HepG2 (cell line): ENCODE results near the gene LAPTM4A. TPM values are rescaled to one million over a fixed set of nuclear protein-coding genes. Genes with fewer than 3 reads are reported as not detected.

Source experiments
- BHLHE40 ChIP-seq: IDR thresholded peaks from 2 replicates; pipeline ENCODE4 v1.6.1; 2011; ENCODE audit warnings: low read length, improper control_type of control experiment
- FOXC1 ChIP-seq: sonication (generic); formaldehyde crosslinking; IDR thresholded peaks from 2 replicates; pipeline ENCODE4 v1.8.0; 2022; ENCODE audit warnings: mild to moderate bottlenecking, missing genetic modification reagents, borderline replicate concordance
- FOXO1 ChIP-seq: sonication (generic); formaldehyde crosslinking; IDR thresholded peaks from 2 replicates; pipeline ENCODE4 v1.4.0; 2020; ENCODE audit warnings: missing genetic modification reagents
- FOXP1 ChIP-seq, 2 experiments: fragments of 450-650 bp in 1 of 2; IDR thresholded peaks; 2 replicates each; pipeline ENCODE4 v1.6.1; 2017 to 2018; ENCODE audit warnings: antibody characterized with exemption in 1 of 2
- GFI1 ChIP-seq: sonication (generic); formaldehyde crosslinking; IDR thresholded peaks from 2 replicates; pipeline ENCODE4 v1.5.0; 2020; ENCODE audit warnings: missing genetic modification reagents, mild to moderate bottlenecking, borderline replicate concordance
- NCOR1 ChIP-seq: fragments of 200-600 bp; sonication (generic); IDR thresholded peaks from 2 replicates; pipeline ENCODE4 v1.7.0; 2017; ENCODE audit warnings: antibody characterized with exemption, low read length, borderline replicate concordance
- PAWR ChIP-seq: sonication (generic); formaldehyde crosslinking; IDR thresholded peaks from 2 replicates; pipeline ENCODE4 v1.4.0; 2020; ENCODE audit warnings: missing genetic modification reagents, mild to moderate bottlenecking, borderline replicate concordance
- RARA ChIP-seq: IDR thresholded peaks from 2 replicates; pipeline ENCODE4 v1.6.1; 2016; ENCODE audit warnings: missing genetic modification reagents, missing compliant biosample characterization
- SETDB1 ChIP-seq: sonication (generic); formaldehyde crosslinking; IDR thresholded peaks from 2 replicates; pipeline ENCODE4 v1.5.1; 2020; ENCODE audit warnings: missing genetic modification reagents, mild to moderate bottlenecking, borderline replicate concordance
- SOX5 ChIP-seq: IDR thresholded peaks from 2 replicates; pipeline ENCODE4 v1.6.1; 2016; ENCODE audit warnings: borderline replicate concordance
- ZC3H13 ChIP-seq: sonication (generic); formaldehyde crosslinking; IDR thresholded peaks from 2 replicates; pipeline ENCODE4 v1.8.1; 2023; ENCODE audit warnings: mild to moderate bottlenecking, missing genetic modification reagents, moderate library complexity
- ZNF124 ChIP-seq: sonication (generic); formaldehyde crosslinking; IDR thresholded peaks from 2 replicates; pipeline ENCODE4 v1.4.0; 2020; ENCODE audit warnings: missing genetic modification reagents
- ZNF552 ChIP-seq: sonication (generic); formaldehyde crosslinking; IDR thresholded peaks from 2 replicates; pipeline ENCODE4 v1.9.0; 2022; ENCODE audit warnings: missing genetic modification reagents, mild to moderate bottlenecking, borderline replicate concordance
- ZNF749 ChIP-seq: sonication (generic); formaldehyde crosslinking; IDR thresholded peaks from 2 replicates; pipeline ENCODE4 v1.8.0; 2022; ENCODE audit warnings: mild to moderate bottlenecking, missing genetic modification reagents, moderate library complexity, borderline replicate concordance
- ZNF75D ChIP-seq: sonication (generic); formaldehyde crosslinking; IDR thresholded peaks from 2 replicates; pipeline ENCODE4 v1.8.1; 2023; ENCODE audit warnings: missing genetic modification reagents, mild to moderate bottlenecking, borderline replicate concordance
- ZNF891 ChIP-seq: sonication (generic); formaldehyde crosslinking; IDR thresholded peaks from 2 replicates; pipeline ENCODE4 v1.5.0; 2020; ENCODE audit warnings: mild to moderate bottlenecking, missing genetic modification reagents
- ZSCAN30 ChIP-seq: sonication (generic); formaldehyde crosslinking; IDR thresholded peaks from 2 replicates; pipeline ENCODE4 v1.5.0; 2020; ENCODE audit warnings: mild to moderate bottlenecking, missing genetic modification reagents
- polyA plus RNA-seq, 8 experiments: library from polyadenylated mRNA; depleted of rRNA in 3 of 8; stranded (reverse) in 7 of 8; unstranded in 1 of 8; fragments of >200 nt; fragmentation: Illumina TruSeq in 4 of 8; extraction: Trizol in 4 of 8; gene quantifications; 2 replicates each; pipeline versions ENCODE4 v1.2.1 to v1.2.3, GENCODE V29; 2011 to 2016; ENCODE audit warnings: low read depth in 4 of 8, missing spikeins in 1 of 8, mixed read lengths in 1 of 8; ENCODE audit not compliant: insufficient read depth in 1 of 8
- total RNA-seq, 5 experiments: library from RNA; depleted of rRNA; stranded (reverse); fragments of >200 nt; fragmentation: Illumina TruSeq; extraction: Trizol; gene quantifications; 2 replicates each; pipeline ENCODE4 v1.2.3, GENCODE V29; 2016; ENCODE audit warnings: low read depth in 1 of 5
- TF ChIP-seq, protein P1 (sequence below): sonication (generic); formaldehyde crosslinking; IDR thresholded peaks from 2 replicates; pipeline ENCODE4 v1.4.0; 2020; ENCODE audit warnings: missing genetic modification reagents, borderline replicate concordance
- TF ChIP-seq, protein P2 (sequence below): sonication (generic); formaldehyde crosslinking; IDR thresholded peaks from 2 replicates; pipeline ENCODE4 v1.5.1; 2020; ENCODE audit warnings: mild to moderate bottlenecking, missing genetic modification reagents, moderate library complexity
- TF ChIP-seq, protein P3 (sequence below): sonication (generic); formaldehyde crosslinking; IDR thresholded peaks from 2 replicates; pipeline ENCODE4 v1.4.0; 2020; ENCODE audit warnings: mild to moderate bottlenecking, missing genetic modification reagents
- TF ChIP-seq, protein P4 (sequence below): sonication (generic); formaldehyde crosslinking; IDR thresholded peaks from 2 replicates; pipeline ENCODE4 v1.8.1; 2023; ENCODE audit warnings: mild to moderate bottlenecking, inconsistent platforms, moderate library complexity, missing genetic modification reagents, borderline replicate concordance

The LAPTM4A gene
- total and polyA plus RNA-seq, 2 of the 13 experiments (the other 11 are each of a cell fraction or from before 2014, with no cell fraction given), result 116 to 558 TPM

DNA sequence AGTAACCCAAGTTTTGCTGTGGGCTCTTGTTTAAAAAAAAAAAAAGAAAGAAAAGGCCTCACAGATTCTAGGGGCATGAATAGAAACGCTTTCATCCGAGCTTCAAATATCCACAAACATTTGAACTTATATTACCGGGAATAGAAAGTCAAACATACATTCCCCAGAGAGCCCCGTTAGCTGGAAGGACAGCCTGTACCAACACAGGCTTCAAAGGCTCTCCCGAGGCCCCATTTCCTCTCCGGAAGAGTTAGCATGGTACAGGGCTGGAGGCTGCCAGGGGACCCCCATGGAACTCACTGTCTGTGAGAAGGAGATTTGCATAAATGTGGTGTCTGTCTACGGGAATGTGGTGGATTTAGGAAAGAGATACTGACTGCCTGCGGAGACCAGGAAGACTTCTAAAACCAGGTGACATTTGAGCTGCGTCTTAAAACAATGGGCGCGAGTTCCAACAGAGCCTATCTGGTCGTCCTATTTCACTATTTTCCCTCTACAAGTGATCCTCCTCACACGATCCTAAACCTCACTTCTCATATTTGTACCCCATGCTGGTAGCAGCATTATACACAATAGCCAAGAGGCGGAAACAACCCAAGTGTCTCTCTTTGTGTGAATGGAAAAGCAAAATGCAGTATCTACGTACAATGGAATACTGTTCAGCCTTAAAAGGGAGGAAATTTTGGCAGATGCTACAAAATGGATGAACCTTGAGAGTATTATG is 38.1 kb downstream of the LAPTM4A start (continued):
- TF ChIP-seq RARA (CRISPR knock-in tag) (peak; percentile 68; the same call in 1 of the 2 replicates), ZNF891 (CRISPR knock-in tag) (0 out of 2 replicates have a peak, but pooled peaks have one; percentile 9), FOXP1 (IDR thresholded peaks at IDR 0.05) (no peak), FOXP1 (CRISPR knock-in tag; IDR thresholded peaks at IDR 0.05) (no peak; the same call in 1 of the 2 replicates), SOX5 (CRISPR knock-in tag) (peak; percentile 57; the same call in 1 of the 2 replicates), GFI1 (CRISPR knock-in tag) (no peak; the same call in 1 of the 2 replicates), ZC3H13 (CRISPR knock-in tag) (no peak), BHLHE40 (no peak), ZNF124 (CRISPR knock-in tag) (no peak), ZNF75D (CRISPR knock-in tag) (no peak), SETDB1 (CRISPR knock-in tag) (no peak), PAWR (CRISPR knock-in tag) (no peak), ZSCAN30 (0 out of 2 replicates have a peak, but pooled peaks have one; percentile 25), ZNF552 (CRISPR knock-in tag) (no peak), ZNF749 (CRISPR knock-in tag) (no peak), NCOR1 (no peak), FOXC1 (CRISPR knock-in tag) (no peak), FOXO1 (CRISPR knock-in tag) (peak; percentile 14; the same call in 1 of the 2 replicates)
- TF ChIP-seq, protein P1, sequence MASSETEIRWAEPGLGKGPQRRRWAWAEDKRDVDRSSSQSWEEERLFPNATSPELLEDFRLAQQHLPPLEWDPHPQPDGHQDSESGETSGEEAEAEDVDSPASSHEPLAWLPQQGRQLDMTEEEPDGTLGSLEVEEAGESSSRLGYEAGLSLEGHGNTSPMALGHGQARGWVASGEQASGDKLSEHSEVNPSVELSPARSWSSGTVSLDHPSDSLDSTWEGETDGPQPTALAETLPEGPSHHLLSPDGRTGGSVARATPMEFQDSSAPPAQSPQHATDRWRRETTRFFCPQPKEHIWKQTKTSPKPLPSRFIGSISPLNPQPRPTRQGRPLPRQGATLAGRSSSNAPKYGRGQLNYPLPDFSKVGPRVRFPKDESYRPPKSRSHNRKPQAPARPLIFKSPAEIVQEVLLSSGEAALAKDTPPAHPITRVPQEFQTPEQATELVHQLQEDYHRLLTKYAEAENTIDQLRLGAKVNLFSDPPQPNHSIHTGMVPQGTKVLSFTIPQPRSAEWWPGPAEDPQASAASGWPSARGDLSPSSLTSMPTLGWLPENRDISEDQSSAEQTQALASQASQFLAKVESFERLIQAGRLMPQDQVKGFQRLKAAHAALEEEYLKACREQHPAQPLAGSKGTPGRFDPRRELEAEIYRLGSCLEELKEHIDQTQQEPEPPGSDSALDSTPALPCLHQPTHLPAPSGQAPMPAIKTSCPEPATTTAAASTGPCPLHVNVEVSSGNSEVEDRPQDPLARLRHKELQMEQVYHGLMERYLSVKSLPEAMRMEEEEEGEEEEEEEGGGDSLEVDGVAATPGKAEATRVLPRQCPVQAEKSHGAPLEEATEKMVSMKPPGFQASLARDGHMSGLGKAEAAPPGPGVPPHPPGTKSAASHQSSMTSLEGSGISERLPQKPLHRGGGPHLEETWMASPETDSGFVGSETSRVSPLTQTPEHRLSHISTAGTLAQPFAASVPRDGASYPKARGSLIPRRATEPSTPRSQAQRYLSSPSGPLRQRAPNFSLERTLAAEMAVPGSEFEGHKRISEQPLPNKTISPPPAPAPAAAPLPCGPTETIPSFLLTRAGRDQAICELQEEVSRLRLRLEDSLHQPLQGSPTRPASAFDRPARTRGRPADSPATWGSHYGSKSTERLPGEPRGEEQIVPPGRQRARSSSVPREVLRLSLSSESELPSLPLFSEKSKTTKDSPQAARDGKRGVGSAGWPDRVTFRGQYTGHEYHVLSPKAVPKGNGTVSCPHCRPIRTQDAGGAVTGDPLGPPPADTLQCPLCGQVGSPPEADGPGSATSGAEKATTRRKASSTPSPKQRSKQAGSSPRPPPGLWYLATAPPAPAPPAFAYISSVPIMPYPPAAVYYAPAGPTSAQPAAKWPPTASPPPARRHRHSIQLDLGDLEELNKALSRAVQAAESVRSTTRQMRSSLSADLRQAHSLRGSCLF, result no peak
- TF ChIP-seq, protein P2, sequence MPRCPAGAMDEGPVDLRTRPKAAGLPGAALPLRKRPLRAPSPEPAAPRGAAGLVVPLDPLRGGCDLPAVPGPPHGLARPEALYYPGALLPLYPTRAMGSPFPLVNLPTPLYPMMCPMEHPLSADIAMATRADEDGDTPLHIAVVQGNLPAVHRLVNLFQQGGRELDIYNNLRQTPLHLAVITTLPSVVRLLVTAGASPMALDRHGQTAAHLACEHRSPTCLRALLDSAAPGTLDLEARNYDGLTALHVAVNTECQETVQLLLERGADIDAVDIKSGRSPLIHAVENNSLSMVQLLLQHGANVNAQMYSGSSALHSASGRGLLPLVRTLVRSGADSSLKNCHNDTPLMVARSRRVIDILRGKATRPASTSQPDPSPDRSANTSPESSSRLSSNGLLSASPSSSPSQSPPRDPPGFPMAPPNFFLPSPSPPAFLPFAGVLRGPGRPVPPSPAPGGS (CRISPR knock-in tag), result no peak
- TF ChIP-seq, protein P3, sequence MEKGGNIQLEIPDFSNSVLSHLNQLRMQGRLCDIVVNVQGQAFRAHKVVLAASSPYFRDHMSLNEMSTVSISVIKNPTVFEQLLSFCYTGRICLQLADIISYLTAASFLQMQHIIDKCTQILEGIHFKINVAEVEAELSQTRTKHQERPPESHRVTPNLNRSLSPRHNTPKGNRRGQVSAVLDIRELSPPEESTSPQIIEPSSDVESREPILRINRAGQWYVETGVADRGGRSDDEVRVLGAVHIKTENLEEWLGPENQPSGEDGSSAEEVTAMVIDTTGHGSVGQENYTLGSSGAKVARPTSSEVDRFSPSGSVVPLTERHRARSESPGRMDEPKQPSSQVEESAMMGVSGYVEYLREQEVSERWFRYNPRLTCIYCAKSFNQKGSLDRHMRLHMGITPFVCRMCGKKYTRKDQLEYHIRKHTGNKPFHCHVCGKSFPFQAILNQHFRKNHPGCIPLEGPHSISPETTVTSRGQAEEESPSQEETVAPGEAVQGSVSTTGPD, result 0 out of 2 replicates have a peak, but pooled peaks have one; percentile 11
- TF ChIP-seq, protein P4, sequence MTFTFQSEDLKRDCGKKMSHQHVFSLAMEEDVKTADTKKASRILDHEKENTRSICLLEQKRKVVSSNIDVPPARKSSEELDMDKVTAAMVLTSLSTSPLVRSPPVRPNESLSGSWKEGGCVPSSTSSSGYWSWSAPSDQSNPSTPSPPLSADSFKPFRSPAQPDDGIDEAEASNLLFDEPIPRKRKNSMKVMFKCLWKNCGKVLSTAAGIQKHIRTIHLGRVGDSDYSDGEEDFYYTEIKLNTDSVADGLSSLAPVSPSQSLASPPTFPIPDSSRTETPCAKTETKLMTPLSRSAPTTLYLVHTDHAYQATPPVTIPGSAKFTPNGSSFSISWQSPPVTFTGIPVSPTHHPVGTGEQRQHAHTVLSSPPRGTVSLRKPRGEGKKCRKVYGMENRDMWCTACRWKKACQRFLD (CRISPR knock-in tag), result no peak
